ENCODE data around the gene TGM1. TPM values are rescaled to one million over a fixed set of nuclear protein-coding genes. Genes with fewer than 3 reads are reported as not detected.

TGM1 gene
- total and polyA plus RNA-seq, 2 experiments from 2014 or later, result 0.31 to 0.63 TPM

- no peak overlapping the region for H2AFZ ChIP-seq
- peak overlapping the region; percentile 77 for H3K4me3 Mint-ChIP-seq
- H3K4me3 ChIP-seq, result no peak overlapping the region
- no peak for ATAC-seq
- H3K36me3 ChIP-seq (ENCODE audit: insufficient read depth), result no peaks in the 10 kb centered on the region
- peak overlapping the region; percentile 84; the same call in 1 of the 2 replicates for H3K4me2 ChIP-seq
- H3K27ac ChIP-seq (ENCODE audit: low read depth), result no peak overlapping the region
- peaks cover 22% of the 10 kb centered on the region for H3K4me1 Mint-ChIP-seq
- TF ChIP-seq ZNF462 (CRISPR knock-in tag; IDR thresholded peaks at IDR 0.05) (no peak), ZNF331 (CRISPR knock-in tag; IDR thresholded peaks at IDR 0.05; ENCODE audit: low read depth) (no peak), CREB1 (CRISPR knock-in tag; IDR thresholded peaks at IDR 0.05; ENCODE audit: low read depth) (no peak), CTCF (conservative IDR thresholded peaks at IDR 0.05; ENCODE audit: low read depth in 2 of 2) (no peak), EZH2phosphoT487 (IDR thresholded peaks at IDR 0.05; ENCODE audit: unreplicated experiment) (no peak), STAT1 (IDR thresholded peaks at IDR 0.05; ENCODE audit: unreplicated experiment) (no peak), EZH2 (IDR thresholded peaks at IDR 0.05; ENCODE audit: low read depth, unreplicated experiment) (no peak), REST (IDR thresholded peaks at IDR 0.05; ENCODE audit: unreplicated experiment) (no peak), POLR2AphosphoS5 (IDR thresholded peaks at IDR 0.05; ENCODE audit: low read depth) (no peak), ETS1 (IDR thresholded peaks at IDR 0.05) (no peak), ZNF114 (CRISPR knock-in tag; IDR thresholded peaks at IDR 0.05) (no peak), JUNB (IDR thresholded peaks at IDR 0.05; ENCODE audit: unreplicated experiment) (no peak)
- no peaks in the 10 kb centered on the region; the same call in 1 of the 2 replicates for H3K79me2 ChIP-seq (replicated peaks; ENCODE audit: insufficient read depth)
- no peaks in the 10 kb centered on the region; the same call in 2 of the 3 replicates for H3K36me3 Mint-ChIP-seq (ENCODE audit: low read depth)
- no peak for DNase-seq (ENCODE audit: low spot score)
- peaks cover 8% of the 10 kb centered on the region for H3K27me3 Mint-ChIP-seq (ENCODE audit: insufficient read depth, low read depth, poor library complexity)
- H4K20me1 ChIP-seq (replicated peaks; ENCODE audit: insufficient read depth), result no peaks in the 10 kb centered on the region
- H3K27ac Mint-ChIP-seq, result no peak overlapping the region
- H3K9me3 Mint-ChIP-seq, result no peaks in the 10 kb centered on the region; the same call in 2 of the 3 replicates
- H3K9me2 ChIP-seq (ENCODE audit: insufficient read depth), result no peaks in the 10 kb centered on the region
- no peaks in the 10 kb centered on the region for H3K27me3 ChIP-seq (ENCODE audit: insufficient read depth)
- H3K4me1 ChIP-seq (ENCODE audit: insufficient read depth), result peaks cover 16% of the 10 kb centered on the region
- peaks cover 11% of the 10 kb centered on the region; the same call in 1 of the 2 replicates for H3F3A ChIP-seq (replicated peaks; ENCODE audit: low read depth)
These were observed 9.5 kb upstream of the TGM1 start for GRCh38 chr14:24272467-24272866.
